K562 (cell line): Measurements from ENCODE around the gene GADL1. TPM values are rescaled to one million over a fixed set of nuclear protein-coding genes. Genes with fewer than 3 reads are reported as not detected.

Source experiments
- ATAC-seq: fragments of 200-7000 bp; cut with Tn5 transposase; 3 replicates; pipeline ENCODE4 v1.9.1; 2020; ENCODE audit warnings: moderate library complexity
- BruUV-seq: library from RNA; stranded (reverse); fragments of 400-500 nt; replicated peaks from 2 replicates; lab custom pipeline; 2021; lab: Mats Ljungman, UMichigan
- CTCF ChIA-PET: fragments of 300-600 bp; formaldehyde crosslinking; extraction: SDS; loops from one replicate; lab custom pipeline; 2021; ENCODE audit warnings: low intra/inter-chr PET ratio; lab: Yijun Ruan, JAX
- POLR2A ChIA-PET: fragments of 300-600, 350-650 bp; sonication (Branson Sonifier 250); formaldehyde crosslinking; extraction: SDS; loops from one replicate; lab custom pipeline; 2021; ENCODE audit warnings: antibody characterized with exemption, inconsistent platforms; lab: Yijun Ruan, JAX
- DNase-seq, 4 experiments: peaks; one replicate each; pipeline versions ENCODE4 v3.0.0 to v3.0.0-alpha.2; 2011 to 2018; ENCODE audit warnings: low spot score in 3 of 4, mixed read lengths in 3 of 4; ENCODE audit errors: extremely low read depth in 1 of 4
- FAIRE-seq: peaks from 2 replicates; lab custom pipeline; 2011; peaks lifted over from hg19 to GRCh38; lab: Jason Lieb, UNC
- H2AFZ ChIP-seq: 2 replicates; pipeline ENCODE4 v1.6.0; 2011; ENCODE audit warnings: low read depth, low read length, control low read depth, inconsistent platforms
- H3K27ac ChIP-seq: fragments of 200-600 bp; 3 replicates; pipeline ENCODE4 v1.8.0; 2011; ENCODE audit warnings: low read depth, mild to moderate bottlenecking, control low read depth, inconsistent platforms, low read length, moderate library complexity, mixed read lengths; ENCODE audit errors: extremely low read depth
- H3K27me3 ChIP-seq, 2 experiments: fragments of 300-600 bp in 1 of 2; 2 replicates in 1 of 2; 3 replicates in 1 of 2; pipeline versions ENCODE4 v1.6.0 to v1.8.0; 2011; ENCODE audit warnings: inconsistent platforms in 2 of 2, low read length in 2 of 2, mild to moderate bottlenecking in 1 of 2, mixed read lengths in 1 of 2, moderate library complexity in 1 of 2; ENCODE audit not compliant: control insufficient read depth in 2 of 2, insufficient read depth in 2 of 2
- H3K36me3 ChIP-seq: fragments of 300-600 bp; 3 replicates; pipeline ENCODE4 v1.8.0; 2011; ENCODE audit warnings: mild to moderate bottlenecking, low read length, inconsistent platforms; ENCODE audit not compliant: control insufficient read depth, insufficient read depth
- H3K4me1 ChIP-seq, 2 experiments: fragments of 200-600 bp in 1 of 2; replicated peaks in 1 of 2; 2 replicates in 1 of 2; 3 replicates in 1 of 2; pipeline versions ENCODE4 v1.5.1 to v1.8.0; 2011; ENCODE audit warnings: inconsistent platforms in 2 of 2, low read length in 2 of 2, mild to moderate bottlenecking in 1 of 2, mixed read lengths in 1 of 2, moderate library complexity in 1 of 2; ENCODE audit not compliant: control insufficient read depth in 2 of 2, insufficient read depth in 2 of 2
- H3K4me2 ChIP-seq: 2 replicates; pipeline ENCODE4 v1.6.1; 2011; ENCODE audit warnings: low read length, control low read depth, inconsistent platforms, mixed read lengths; ENCODE audit not compliant: insufficient read depth
- H3K4me3 ChIP-seq: fragments of 200-600 bp; sonication (generic), shearing (Covaris generic); 2 replicates; pipeline ENCODE4 v1.5.1; 2016; ENCODE audit warnings: control low read depth, inconsistent platforms
- H3K79me2 ChIP-seq: fragments of 200-600 bp; 3 replicates; pipeline ENCODE4 v1.8.0; 2011; ENCODE audit warnings: low read length, inconsistent platforms; ENCODE audit not compliant: control insufficient read depth, insufficient read depth
- H3K9ac ChIP-seq, 2 experiments: 2 replicates each; pipeline versions ENCODE4 v1.6.0 to v1.6.1; 2011; ENCODE audit warnings: low read depth in 2 of 2, low read length in 2 of 2, control low read depth in 1 of 2, inconsistent platforms in 1 of 2, mild to moderate bottlenecking in 1 of 2, mixed read lengths in 1 of 2; ENCODE audit not compliant: insufficient read depth in 1 of 2
- H3K9me1 ChIP-seq: one replicate; pipeline ENCODE4 v1.6.0; 2011; ENCODE audit warnings: inconsistent platforms, mild to moderate bottlenecking, low read length, moderate library complexity; ENCODE audit not compliant: control insufficient read depth, insufficient read depth
- H3K9me3 ChIP-seq: replicated peaks from 2 replicates; pipeline ENCODE4 v1.5.1; 2011; ENCODE audit warnings: low read depth, low read length, inconsistent platforms; ENCODE audit not compliant: control insufficient read depth, insufficient read depth
- H4K20me1 ChIP-seq: replicated peaks from 2 replicates; pipeline ENCODE4 v1.6.1; 2011; ENCODE audit warnings: low read length, inconsistent platforms, mixed read lengths; ENCODE audit not compliant: control insufficient read depth, insufficient read depth
- CBX5 ChIP-seq: IDR thresholded peaks from 2 replicates; pipeline ENCODE4 v1.6.1; 2014; ENCODE audit warnings: low read depth, borderline replicate concordance
- DACH1 ChIP-seq: fragments of 450-650 bp; IDR thresholded peaks from 2 replicates; pipeline ENCODE4 v1.6.1; 2018; ENCODE audit not compliant: partially characterized antibody
- ELF4 ChIP-seq: fragments of 450-650 bp; formaldehyde crosslinking; IDR thresholded peaks from 2 replicates; pipeline ENCODE4 v1.4.0; 2022; ENCODE audit warnings: missing genetic modification characterization
- FOS ChIP-seq: IDR thresholded peaks from 3 replicates; pipeline ENCODE4 v1.6.1; 2011; ENCODE audit not compliant: insufficient read length; ENCODE audit errors: extremely low read depth
- FOSL1 ChIP-seq: fragments of 200-800 bp; sonication (Bioruptor generic); conservative IDR thresholded peaks from 2 replicates; pipeline ENCODE4 v1.6.1; 2016; ENCODE audit warnings: missing genetic modification characterization, missing compliant biosample characterization
- MEIS2 ChIP-seq: fragments of 450-650 bp; IDR thresholded peaks from 2 replicates; pipeline ENCODE4 v1.6.1; 2014; ENCODE audit warnings: mild to moderate bottlenecking; ENCODE audit not compliant: partially characterized antibody
- SMARCC2 ChIP-seq: fragments of 450-650 bp; IDR thresholded peaks from 2 replicates; pipeline ENCODE4 v1.6.1; 2017; ENCODE audit warnings: antibody characterized with exemption, moderate library complexity, mild to moderate bottlenecking, low read depth
- in situ Hi-C: fragments of 300-500 bp; cut with MboI; formaldehyde crosslinking; loops from 4 replicates; pipeline ENCODE4 v1.15.0; 2018; ENCODE audit warnings: inconsistent platforms, mixed read lengths
- intact Hi-C: fragments of 100-400 bp; cut with micrococcal nuclease; formaldehyde crosslinking; loops from 2 replicates; pipeline ENCODE4 v1.14.2; 2022
- polyA plus RNA-seq, 8 experiments: library from polyadenylated mRNA; depleted of rRNA in 4 of 8; stranded (reverse) in 5 of 8; unstranded in 3 of 8; fragments of >200 nt; fragmentation: Nextera tagmentation in 2 of 8; fragmentation: Illumina TruSeq in 1 of 8; extraction: Ambion mirVana in 2 of 8; extraction: Trizol in 1 of 8; gene quantifications; 2 replicates each; pipeline versions ENCODE4 v1.2.1 to v1.2.3, GENCODE V29; 2011 to 2014; ENCODE audit warnings: inconsistent platforms in 1 of 8, missing spikeins in 1 of 8
- total RNA-seq, 7 experiments: library from RNA; depleted of rRNA in 6 of 7; stranded (reverse); fragments of >200 nt in 6 of 7; fragmentation: Illumina TruSeq in 2 of 7; extraction: Trizol in 2 of 7; gene quantifications; 2 replicates each; pipeline versions ENCODE4 v1.2.1 to v1.2.3, GENCODE V29; 2011 to 2021; ENCODE audit warnings: low replicate concordance in 1 of 7
- TF ChIP-seq, protein P1 (sequence below): fragments of 450-650 bp; IDR thresholded peaks from 2 replicates; pipeline ENCODE4 v1.6.1; 2016; ENCODE audit warnings: missing biosample characterization, missing genetic modification characterization

The GADL1 gene
- total and polyA plus RNA-seq, 9 of the 15 experiments (the other 6 are each of a cell fraction or from before 2014, with no cell fraction given), result 0.07 TPM; not detected in 8

DNA sequence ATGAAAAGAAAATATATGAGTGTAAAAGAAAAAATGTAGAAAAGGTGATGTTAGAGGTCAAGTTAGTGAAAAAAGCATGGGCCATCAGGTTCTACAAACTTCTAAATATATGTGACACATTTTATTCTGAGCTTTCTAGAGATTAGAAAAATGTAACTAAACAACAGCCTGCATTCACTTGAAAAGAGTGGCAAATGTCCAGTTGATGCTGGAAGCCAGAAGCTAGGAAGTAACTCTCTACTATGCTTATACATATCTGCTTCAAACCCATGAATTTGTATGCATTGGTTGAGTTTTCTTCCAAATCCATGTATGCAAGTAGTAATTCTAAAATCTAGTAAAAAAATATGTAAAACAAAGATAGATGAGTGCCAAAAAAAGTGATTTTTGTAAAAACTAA, 164.5 kb downstream of the GADL1 start:
- intact Hi-C loops (no loop called here), in situ Hi-C loops (no loop called here)
- no TSS peak for BruUV-seq
- Histone ChIP-seq H3K79me2 (no peaks in the 10 kb centered on the region), H3K9me3 (no peaks in the 10 kb centered on the region), H4K20me1 (no peaks in the 10 kb centered on the region), H3K4me1 (no peaks in the 10 kb centered on the region), H3K9ac (no peak overlapping the region), H3K9me1 (no peaks in the 10 kb centered on the region), H3K27ac (no peak overlapping the region), H2AFZ (no peak overlapping the region), H3K4me2 (no peak overlapping the region), H3K4me3 (no peak overlapping the region), H3K27me3 (no peaks in the 10 kb centered on the region), H3K36me3 (no peaks in the 10 kb centered on the region)
- FAIRE-seq, result no peak
- ChIA-PET CTCF (no interaction called here), POLR2A (no interaction called here)
- TF ChIP-seq CBX5 (no peak), FOS (no peak), SMARCC2 (no peak), MEIS2 (no peak), ELF4 (CRISPR knock-in tag) (no peak), FOSL1 (tag) (no peak), DACH1 (no peak)
- TF ChIP-seq, protein P1, sequence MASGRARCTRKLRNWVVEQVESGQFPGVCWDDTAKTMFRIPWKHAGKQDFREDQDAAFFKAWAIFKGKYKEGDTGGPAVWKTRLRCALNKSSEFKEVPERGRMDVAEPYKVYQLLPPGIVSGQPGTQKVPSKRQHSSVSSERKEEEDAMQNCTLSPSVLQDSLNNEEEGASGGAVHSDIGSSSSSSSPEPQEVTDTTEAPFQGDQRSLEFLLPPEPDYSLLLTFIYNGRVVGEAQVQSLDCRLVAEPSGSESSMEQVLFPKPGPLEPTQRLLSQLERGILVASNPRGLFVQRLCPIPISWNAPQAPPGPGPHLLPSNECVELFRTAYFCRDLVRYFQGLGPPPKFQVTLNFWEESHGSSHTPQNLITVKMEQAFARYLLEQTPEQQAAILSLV, result no peak
- no peak for ATAC-seq
- no peak for DNase-seq
